HCT116 (cell line): Measurements from ENCODE around the gene CNPY2. TPM values are rescaled to one million over a fixed set of nuclear protein-coding genes. Genes with fewer than 3 reads are reported as not detected.

Experiments used
- ATAC-seq: fragments of 200-7000 bp; cut with Tn5 transposase; 2 replicates; pipeline ENCODE4 v1.9.1; 2020; ENCODE audit warnings: mild to moderate bottlenecking, moderate library complexity
- BruUV-seq: library from RNA; stranded (reverse); fragments of 400-500 nt; replicated peaks from 2 replicates; lab custom pipeline; 2021; lab: Mats Ljungman, UMichigan
- CTCF ChIA-PET: fragments of 300-600 bp; sonication (Branson Sonifier 250); formaldehyde crosslinking; loops from one replicate; lab custom pipeline; 2021; ENCODE audit warnings: antibody characterized with exemption; lab: Charles Lee
- POLR2A ChIA-PET: fragments of 300-600, 350-600 bp; sonication (Branson Sonifier 250); formaldehyde crosslinking; loops from one replicate; lab custom pipeline; 2021; ENCODE audit warnings: antibody characterized with exemption; lab: Charles Lee
- RAD21 ChIA-PET, 2 experiments: fragments of 300-600 bp; sonication (Branson Sonifier 250); formaldehyde crosslinking; loops; one replicate each; lab custom pipeline; 2023; ENCODE audit warnings: low total read pairs in 2 of 2; ENCODE audit not compliant: uncharacterized antibody in 2 of 2, unreplicated experiment in 2 of 2, low non-redundant PET in 1 of 2; lab: Charles Lee
- DNase-seq: peaks from one replicate; pipeline ENCODE4 v3.0.0-alpha.2; 2010; ENCODE audit warnings: low read depth, low spot score
- H2AFZ ChIP-seq: fragments of 200-600 bp; shearing (Covaris generic), sonication (generic); 2 replicates; pipeline ENCODE4 v1.6.1; 2017; ENCODE audit warnings: low read depth, mixed run types, mixed read lengths, antibody characterized with exemption, low read length; ENCODE audit not compliant: poor library complexity, severe bottlenecking
- H3K27ac ChIP-seq: 2 replicates; pipeline ENCODE4 v1.5.1; 2012; ENCODE audit warnings: low read depth, low read length
- H3K27me3 ChIP-seq: fragments of 200-600 bp; sonication (generic); 2 replicates; pipeline ENCODE4 v1.6.1; 2016; ENCODE audit warnings: mixed run types, low read length, mixed read lengths; ENCODE audit not compliant: insufficient read depth
- H3K36me3 ChIP-seq, 2 experiments: fragments of 200-500 bp in 1 of 2; fragments of 200-600 bp in 1 of 2; sonication (Bioruptor generic) in 1 of 2; sonication (generic) in 1 of 2; 2 replicates each; pipeline versions ENCODE4 v1.5.1 to v1.6.1; 2014 to 2016; ENCODE audit warnings: low read length in 2 of 2, inconsistent platforms in 1 of 2, mixed read lengths in 1 of 2, mixed run types in 1 of 2; ENCODE audit not compliant: insufficient read depth in 2 of 2, control insufficient read depth in 1 of 2
- H3K4me1 ChIP-seq, 2 experiments: fragments of 200-600 bp in 1 of 2; sonication (generic) in 1 of 2; 2 replicates each; pipeline versions ENCODE4 v1.5.1 to v1.6.1; 2012 to 2017; ENCODE audit warnings: low read length in 2 of 2, inconsistent platforms in 1 of 2, mild to moderate bottlenecking in 1 of 2, mixed read lengths in 1 of 2, mixed run types in 1 of 2, moderate library complexity in 1 of 2; ENCODE audit not compliant: insufficient read depth in 2 of 2, control insufficient read depth in 1 of 2
- H3K4me2 ChIP-seq: fragments of 200-600 bp; sonication (generic); 2 replicates; pipeline ENCODE4 v1.6.1; 2017; ENCODE audit warnings: mixed run types, low read length, mixed read lengths
- H3K4me3 ChIP-seq, 2 experiments: fragments of 200-600 bp in 1 of 2; sonication (generic) in 1 of 2; replicated peaks in 1 of 2; 2 replicates each; pipeline ENCODE4 v1.5.1; 2011 to 2016; ENCODE audit warnings: low read length in 2 of 2, control low read depth in 1 of 2, low read depth in 1 of 2, mild to moderate bottlenecking in 1 of 2, mixed read lengths in 1 of 2, mixed run types in 1 of 2
- H3K79me2 ChIP-seq: fragments of 200-600 bp; sonication (generic); 2 replicates; pipeline ENCODE4 v1.6.1; 2017; ENCODE audit warnings: mild to moderate bottlenecking, mixed run types, low read length, moderate library complexity, mixed read lengths; ENCODE audit not compliant: insufficient read depth
- H3K9ac ChIP-seq: fragments of 200-600 bp; sonication (generic); 2 replicates; pipeline ENCODE4 v1.6.1; 2016; ENCODE audit warnings: low read length, mixed read lengths
- H3K9me2 ChIP-seq: fragments of 200-600 bp; sonication (generic), shearing (Covaris generic); 2 replicates; pipeline ENCODE4 v1.6.1; 2017; ENCODE audit warnings: mixed run types, mild to moderate bottlenecking, moderate library complexity; ENCODE audit not compliant: insufficient read depth
- H3K9me3 ChIP-seq, 2 experiments: fragments of 200-500 bp in 1 of 2; fragments of 200-600 bp in 1 of 2; sonication (Bioruptor generic) in 1 of 2; sonication (generic) in 1 of 2; 2 replicates each; pipeline ENCODE4 v1.6.1; 2014 to 2017; ENCODE audit warnings: low read length in 2 of 2, mixed read lengths in 2 of 2, inconsistent platforms in 1 of 2, low read depth in 1 of 2, mild to moderate bottlenecking in 1 of 2, mixed run types in 1 of 2, moderate library complexity in 1 of 2; ENCODE audit not compliant: control insufficient read depth in 1 of 2, insufficient read depth in 1 of 2
- H4K20me1 ChIP-seq: fragments of 200-600 bp; sonication (generic), shearing (Covaris generic); 2 replicates; pipeline ENCODE4 v1.6.1; 2017; ENCODE audit warnings: mixed run types, mild to moderate bottlenecking, moderate library complexity; ENCODE audit not compliant: insufficient read depth
- POLR2A ChIP-seq: IDR thresholded peaks from 2 replicates; pipeline ENCODE4 v1.7.0; 2011; ENCODE audit warnings: borderline replicate concordance; ENCODE audit not compliant: insufficient read depth, insufficient read length; ENCODE audit errors: extremely low read depth
- intact Hi-C: fragments of 100-400 bp; cut with micrococcal nuclease; formaldehyde crosslinking; loops from 2 replicates; pipeline ENCODE4 v1.10.0; 2022
- total RNA-seq: library from RNA; stranded (reverse); gene quantifications from one replicate; pipeline ENCODE4 v1.2.1, GENCODE V29; 2021; ENCODE audit not compliant: unreplicated experiment
- TF ChIP-seq, protein P1 (sequence below), 3 experiments: fragments of 200-600 bp in 1 of 3; sonication (generic) in 1 of 3; IDR thresholded peaks in 2 of 3; conservative IDR thresholded peaks in 1 of 3; 2 replicates each; pipeline ENCODE4 v1.5.1; 2012 to 2017; ENCODE audit warnings: low read depth in 2 of 3, low read length in 2 of 3, antibody characterized with exemption in 1 of 3, borderline replicate concordance in 1 of 3, control low read depth in 1 of 3, mild to moderate bottlenecking in 1 of 3, mixed read lengths in 1 of 3, mixed run types in 1 of 3, moderate library complexity in 1 of 3; ENCODE audit not compliant: insufficient read depth in 1 of 3

CNPY2 gene
- total RNA-seq, 1 experiment from 2014 or later, result 109 TPM

DNA sequence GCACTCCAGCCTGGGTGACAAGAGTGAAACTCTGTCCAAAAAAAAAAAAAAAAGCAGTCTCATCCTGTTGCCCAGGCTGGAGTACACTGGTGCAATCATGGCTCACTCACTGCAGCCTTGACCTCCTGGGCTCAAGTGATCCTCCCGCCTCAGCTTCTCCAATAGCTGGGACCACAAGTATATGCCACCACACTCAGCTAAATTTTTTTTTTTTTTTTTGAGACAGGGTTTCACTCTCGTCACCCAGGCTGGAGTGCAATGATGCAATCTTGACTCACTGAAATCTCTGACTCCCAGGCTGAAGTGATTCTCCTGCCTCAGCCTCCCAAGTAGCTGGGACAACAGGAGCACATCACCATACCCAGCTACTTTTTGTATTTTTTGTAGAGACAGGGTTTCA, 5.2 kb upstream of the CNPY2 start (continued):
- TF ChIP-seq, protein P1, sequence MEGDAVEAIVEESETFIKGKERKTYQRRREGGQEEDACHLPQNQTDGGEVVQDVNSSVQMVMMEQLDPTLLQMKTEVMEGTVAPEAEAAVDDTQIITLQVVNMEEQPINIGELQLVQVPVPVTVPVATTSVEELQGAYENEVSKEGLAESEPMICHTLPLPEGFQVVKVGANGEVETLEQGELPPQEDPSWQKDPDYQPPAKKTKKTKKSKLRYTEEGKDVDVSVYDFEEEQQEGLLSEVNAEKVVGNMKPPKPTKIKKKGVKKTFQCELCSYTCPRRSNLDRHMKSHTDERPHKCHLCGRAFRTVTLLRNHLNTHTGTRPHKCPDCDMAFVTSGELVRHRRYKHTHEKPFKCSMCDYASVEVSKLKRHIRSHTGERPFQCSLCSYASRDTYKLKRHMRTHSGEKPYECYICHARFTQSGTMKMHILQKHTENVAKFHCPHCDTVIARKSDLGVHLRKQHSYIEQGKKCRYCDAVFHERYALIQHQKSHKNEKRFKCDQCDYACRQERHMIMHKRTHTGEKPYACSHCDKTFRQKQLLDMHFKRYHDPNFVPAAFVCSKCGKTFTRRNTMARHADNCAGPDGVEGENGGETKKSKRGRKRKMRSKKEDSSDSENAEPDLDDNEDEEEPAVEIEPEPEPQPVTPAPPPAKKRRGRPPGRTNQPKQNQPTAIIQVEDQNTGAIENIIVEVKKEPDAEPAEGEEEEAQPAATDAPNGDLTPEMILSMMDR (IDR thresholded peaks at IDR 0.05 in 2 of 3, conservative IDR thresholded peaks at IDR 0.05 in 1 of 3; ENCODE audit: borderline replicate concordance in 1 of 3, insufficient read depth in 1 of 3, low read depth in 2 of 3, low read length in 2 of 3), result no peak

DNA sequence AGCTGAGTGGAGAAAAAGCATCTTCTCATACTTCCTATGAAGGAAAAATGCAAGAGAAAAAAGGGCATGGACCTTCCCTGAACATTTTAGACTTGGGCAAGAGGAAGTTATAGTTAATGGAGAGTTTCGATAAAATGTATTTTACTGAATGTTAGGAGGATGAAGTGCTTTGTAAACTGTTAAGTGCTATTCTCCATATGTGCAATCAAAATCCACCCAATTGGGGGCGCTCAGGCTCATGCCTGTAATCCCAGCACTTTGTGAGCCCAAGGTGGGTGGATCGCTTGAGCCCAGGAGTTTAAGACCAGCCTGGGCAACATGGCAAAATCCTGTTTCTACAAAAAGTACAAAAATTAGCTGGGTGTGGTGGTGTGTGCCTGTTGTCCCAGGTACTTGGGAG, 1.9 kb upstream of the CNPY2 start:
- no peaks in the 10 kb centered on the region for H3K9me2 ChIP-seq
- ChIA-PET RAD21 (no interaction called here), CTCF (interaction anchor here (2.7 kb wide), 1 partner anchor 146 kb away, joined by 17 read pairs; no protein-coding TSS in a partner anchor), POLR2A (no interaction called here)
- intact Hi-C loops, result loop anchor here (5.0 kb wide), 1 partner anchor 145 kb away; no protein-coding TSS in a partner anchor
- H3K36me3 ChIP-seq, result peaks cover 4 to 9% of the 10 kb centered on the region in 2 experiments; a peak in 3 of 4 replicates
- ATAC-seq (no peak), DNase-seq (no peak)
- no TSS peak for BruUV-seq
- H3K79me2 ChIP-seq, result peaks cover 19% of the 10 kb centered on the region
- no peak overlapping the region for H3K4me3 ChIP-seq
- no peaks in the 10 kb centered on the region for H4K20me1 ChIP-seq
- no peak overlapping the region for H3K27ac ChIP-seq
- no peak for TF ChIP-seq POLR2A
- TF ChIP-seq, protein P1 (IDR thresholded peaks at IDR 0.05 in 2 of 3, conservative IDR thresholded peaks at IDR 0.05 in 1 of 3; ENCODE audit: borderline replicate concordance in 1 of 3, insufficient read depth in 1 of 3, low read depth in 2 of 3, low read length in 2 of 3), result peak in 1 of 3 experiments; percentile 23; a peak in 2 of 6 replicates
- TF ChIP-seq, all 23 proteins: peak for 1
- Histone ChIP-seq H3K27me3 (no peaks in the 10 kb centered on the region), H3K9me3 (no peaks in the 10 kb centered on the region), H3K4me1 (peaks cover 6 to 16% of the 10 kb centered on the region in 2 experiments; a peak in 3 of 4 replicates), H3K4me2 (no peak overlapping the region), H2AFZ (no peak overlapping the region), H3K9ac (no peak overlapping the region)
